NCI-H1436 (cell line): Measurements from ENCODE around the gene PPP2R2D.
"Not testable (repeated sequence)": the region's sequence is repeated elsewhere in the genome, so short reads cannot be mapped to it uniquely, and the experiment has no call there.

Experiments used
- DNase-seq: peaks from one replicate; lab custom pipeline; 2025; lab: John Stamatoyannopoulos, UW

The PPP2R2D gene

GRCh38 chr10:131868436-131868835, 32.4 kb upstream of the PPP2R2D start:
- no peak for DNase-seq

- no peak for DNase-seq
Observed at GRCh38 chr10:131869344-131869743, 31.5 kb upstream of the PPP2R2D start.

GRCh38 chr10:131870411-131870810, 30.4 kb upstream of the PPP2R2D start:
- DNase-seq: no peak

- no peak for DNase-seq
Observed at GRCh38 chr10:131870831-131871672, 29.8 kb upstream of the PPP2R2D start.

- DNase-seq: no peak
Observed at GRCh38 chr10:131871673-131872005, 29.2 kb upstream of the PPP2R2D start.

GRCh38 chr10:131872011-131872826, 28.6 kb upstream of the PPP2R2D start:
- DNase-seq: no peak

- no peak for DNase-seq
Observed at GRCh38 chr10:131872827-131873375, 27.9 kb upstream of the PPP2R2D start.

- peak; percentile 81 for DNase-seq
Observed at GRCh38 chr10:131874991-131875451, 25.8 kb upstream of the PPP2R2D start.

- no peak for DNase-seq
Observed at GRCh38 chr10:131875501-131875900, 25.3 kb upstream of the PPP2R2D start.

- no peak for DNase-seq
Observed at GRCh38 chr10:131876017-131876416, 24.8 kb upstream of the PPP2R2D start.

GRCh38 chr10:131876508-131876907, 24.3 kb upstream of the PPP2R2D start:
- DNase-seq: no peak

GRCh38 chr10:131880016-131880590, 20.7 kb upstream of the PPP2R2D start:
- DNase-seq: no peak

GRCh38 chr10:131881104-131881880, 19.5 kb upstream of the PPP2R2D start:
- no peak for DNase-seq

- no peak for DNase-seq
Observed at GRCh38 chr10:131882151-131882550, 18.7 kb upstream of the PPP2R2D start.

- no peak for DNase-seq
Observed at GRCh38 chr10:131882590-131883451, 18.0 kb upstream of the PPP2R2D start.

GRCh38 chr10:131883621-131884393, 17.0 kb upstream of the PPP2R2D start:
- DNase-seq: not testable (repeated sequence)

- DNase-seq: no peak
Observed at GRCh38 chr10:131885391-131886165, 15.2 kb upstream of the PPP2R2D start.

GRCh38 chr10:131886237-131886636, 14.6 kb upstream of the PPP2R2D start:
- no peak for DNase-seq

- DNase-seq: no peak
Observed at GRCh38 chr10:131888186-131888604, 12.6 kb upstream of the PPP2R2D start.
